NCI-H2227 treated with DMSO at 0.1 percent for 48 hours (cell line): ENCODE measurements around the gene NPC2.

Source experiments
- DNase-seq: peaks from one replicate; lab custom pipeline; 2025; lab: John Stamatoyannopoulos, UW

NPC2 gene

DNA sequence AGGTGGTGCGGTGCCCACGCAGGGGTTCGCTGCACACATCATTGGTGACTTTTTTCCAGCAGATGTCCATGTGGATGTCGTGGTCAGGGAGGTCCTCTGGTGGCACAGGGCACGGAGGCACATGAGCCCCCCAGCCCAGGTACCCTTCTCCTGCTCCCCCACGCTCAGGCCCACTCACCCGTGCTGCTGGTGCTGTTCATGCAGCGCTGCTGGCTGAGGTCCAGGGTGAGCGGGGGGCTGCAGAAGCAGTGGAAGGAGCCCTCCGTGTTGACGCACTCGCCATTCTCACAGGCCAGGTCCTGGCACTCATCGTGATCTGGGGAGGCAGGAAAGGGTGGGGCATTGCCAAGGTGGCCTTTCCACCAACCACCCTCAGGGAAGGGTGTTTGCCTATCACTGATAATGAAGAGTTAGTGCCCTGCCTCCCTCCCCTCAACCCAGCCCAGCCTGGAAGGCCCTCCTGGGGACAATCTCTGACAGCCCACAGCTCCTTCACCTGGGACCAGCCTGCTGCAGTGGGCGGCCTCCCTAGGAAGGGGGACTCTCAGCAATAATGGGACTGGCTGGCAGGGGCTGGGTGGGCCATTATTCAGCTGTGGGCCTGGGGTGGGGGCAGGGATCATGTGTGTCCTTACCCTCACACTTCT, 10.3 kb upstream of the NPC2 start:
- no peak for DNase-seq

DNA sequence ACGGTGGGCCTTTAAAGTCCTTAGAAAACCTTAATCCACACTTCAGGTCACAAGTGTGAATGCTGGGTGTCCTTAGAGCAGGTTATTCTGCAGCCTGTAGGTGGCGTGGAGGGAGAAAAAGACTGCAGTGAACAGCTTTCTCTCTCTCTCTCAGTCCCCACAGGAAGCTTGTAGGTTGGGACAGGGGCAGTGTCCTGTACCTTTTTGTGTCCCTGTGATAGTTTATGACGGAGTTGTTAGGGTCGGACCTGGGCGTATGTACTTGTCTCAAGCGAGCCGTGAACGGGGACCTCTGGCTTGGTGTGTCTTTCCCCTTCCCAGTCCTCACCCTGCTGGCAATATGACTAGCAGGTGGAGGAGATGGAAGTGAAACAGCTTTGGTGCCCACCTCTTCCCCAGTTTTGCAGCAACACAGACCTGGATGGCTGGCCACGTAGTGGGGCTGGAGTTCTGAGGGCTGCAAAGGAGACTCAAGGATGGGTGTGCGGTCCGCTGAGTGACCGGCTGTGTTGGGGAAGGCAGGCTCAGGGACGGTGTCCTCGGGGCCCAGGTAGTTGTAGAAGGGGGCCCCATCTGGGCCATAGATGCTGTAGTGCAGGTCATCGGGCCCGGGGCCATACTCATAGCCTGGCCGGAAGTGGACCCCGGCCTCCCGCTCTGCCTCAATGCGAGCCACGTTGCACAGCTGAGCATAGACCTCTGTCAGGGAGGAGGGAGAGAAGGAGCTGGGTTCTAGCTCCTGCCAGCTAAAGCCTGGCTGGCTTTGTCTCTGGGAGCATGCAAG, 9.3 kb upstream of the NPC2 start:
- DNase-seq: peak; percentile 11

DNA sequence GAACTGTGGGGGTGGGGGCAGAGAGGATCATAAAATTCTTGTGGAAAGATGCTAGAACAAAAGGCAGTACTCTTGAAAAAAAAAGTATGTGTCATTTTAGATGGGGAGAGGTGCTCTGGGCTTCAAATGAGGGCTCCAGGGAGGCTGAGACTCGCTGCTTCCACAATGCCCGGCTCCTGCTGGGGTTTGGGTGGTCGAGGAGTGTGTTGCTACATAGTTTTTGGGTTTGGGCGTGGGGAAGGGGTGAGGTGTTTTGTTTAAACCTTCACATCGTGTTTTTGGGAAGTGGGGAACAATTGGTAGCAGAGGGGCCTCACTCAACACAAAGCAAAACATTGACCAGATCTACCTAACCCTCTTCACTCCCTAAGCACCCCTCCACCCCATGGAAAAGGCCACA, 8.6 kb upstream of the NPC2 start:
- DNase-seq: no peak

DNA sequence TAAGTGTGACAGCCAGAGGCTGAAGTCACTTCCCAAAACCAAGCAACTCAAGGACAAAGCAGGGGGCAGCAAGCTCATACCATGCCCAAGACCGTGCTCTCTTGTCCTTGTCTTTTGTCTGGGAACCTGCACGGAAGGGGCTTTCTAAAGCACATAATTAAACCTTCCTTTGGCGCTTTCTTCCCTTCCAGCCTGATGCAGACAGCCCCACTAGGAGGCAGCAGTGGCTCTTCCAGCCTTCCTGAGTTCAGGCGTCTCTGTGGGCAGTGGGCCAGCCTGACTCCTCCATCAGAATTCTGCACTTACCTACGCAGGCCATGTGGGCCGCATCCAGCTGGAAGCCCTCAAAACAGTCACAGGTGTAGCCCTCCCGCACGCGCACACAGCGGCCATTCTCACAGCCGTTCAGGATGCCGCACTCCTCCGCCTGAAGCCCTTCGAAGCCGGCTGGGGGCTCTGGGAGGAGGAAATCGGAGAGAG, 8.1 kb upstream of the NPC2 start:
- DNase-seq: peak; percentile 76

DNA sequence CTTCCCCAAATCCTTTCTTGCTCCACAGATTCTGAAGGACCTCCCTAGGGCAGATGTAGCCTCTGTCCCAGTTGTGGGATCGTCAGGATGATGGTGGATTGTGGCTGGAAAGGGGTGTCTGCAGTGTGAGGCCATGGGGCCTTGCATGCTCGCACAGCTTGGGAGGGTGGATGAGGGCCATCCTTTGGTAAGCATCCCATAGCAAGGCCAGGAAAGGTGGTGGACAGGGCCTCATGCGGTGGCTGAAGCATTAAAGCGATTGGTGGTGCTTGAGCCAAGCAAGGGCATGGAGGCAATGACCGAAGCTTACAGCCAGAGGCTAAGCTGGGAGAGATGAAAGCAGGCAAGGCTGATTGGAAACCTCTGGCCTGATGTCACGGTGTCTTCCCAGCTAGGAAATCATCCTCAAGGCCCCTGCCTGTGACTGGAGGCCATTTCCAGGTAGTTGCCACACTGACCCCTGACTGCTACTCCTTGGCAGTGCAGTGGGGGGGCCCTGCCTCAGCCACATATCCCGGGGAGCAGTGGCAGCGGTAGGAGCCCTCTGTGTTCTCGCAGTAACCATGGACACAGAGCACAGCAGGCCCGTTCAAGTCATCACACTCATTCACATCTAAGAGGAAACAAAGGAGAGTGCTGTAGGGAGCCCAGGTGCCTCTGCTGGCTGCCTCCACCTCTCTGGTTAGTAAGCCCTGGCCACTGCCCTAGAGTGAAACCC, 7.5 kb upstream of the NPC2 start:
- DNase-seq: no peak

DNA sequence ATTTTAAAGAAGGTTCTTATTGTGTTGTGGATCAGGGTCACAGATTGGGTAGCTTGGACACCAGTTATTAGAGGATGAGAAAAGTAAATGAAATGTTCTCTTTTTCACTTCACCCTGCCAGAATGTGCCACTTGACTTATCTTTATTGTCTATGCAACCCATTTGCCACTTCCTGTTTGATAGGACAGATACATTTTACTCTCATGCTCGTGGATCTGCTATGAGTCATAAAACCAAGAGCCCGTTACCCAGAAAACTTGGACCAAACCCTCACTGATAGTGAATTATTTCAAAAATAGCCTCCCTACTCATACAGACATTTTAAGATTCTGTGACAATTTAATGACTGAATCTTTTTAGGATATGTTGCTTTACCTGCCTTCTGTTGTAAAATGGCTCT, 2.3 kb upstream of the NPC2 start:
- no peak for DNase-seq

DNA sequence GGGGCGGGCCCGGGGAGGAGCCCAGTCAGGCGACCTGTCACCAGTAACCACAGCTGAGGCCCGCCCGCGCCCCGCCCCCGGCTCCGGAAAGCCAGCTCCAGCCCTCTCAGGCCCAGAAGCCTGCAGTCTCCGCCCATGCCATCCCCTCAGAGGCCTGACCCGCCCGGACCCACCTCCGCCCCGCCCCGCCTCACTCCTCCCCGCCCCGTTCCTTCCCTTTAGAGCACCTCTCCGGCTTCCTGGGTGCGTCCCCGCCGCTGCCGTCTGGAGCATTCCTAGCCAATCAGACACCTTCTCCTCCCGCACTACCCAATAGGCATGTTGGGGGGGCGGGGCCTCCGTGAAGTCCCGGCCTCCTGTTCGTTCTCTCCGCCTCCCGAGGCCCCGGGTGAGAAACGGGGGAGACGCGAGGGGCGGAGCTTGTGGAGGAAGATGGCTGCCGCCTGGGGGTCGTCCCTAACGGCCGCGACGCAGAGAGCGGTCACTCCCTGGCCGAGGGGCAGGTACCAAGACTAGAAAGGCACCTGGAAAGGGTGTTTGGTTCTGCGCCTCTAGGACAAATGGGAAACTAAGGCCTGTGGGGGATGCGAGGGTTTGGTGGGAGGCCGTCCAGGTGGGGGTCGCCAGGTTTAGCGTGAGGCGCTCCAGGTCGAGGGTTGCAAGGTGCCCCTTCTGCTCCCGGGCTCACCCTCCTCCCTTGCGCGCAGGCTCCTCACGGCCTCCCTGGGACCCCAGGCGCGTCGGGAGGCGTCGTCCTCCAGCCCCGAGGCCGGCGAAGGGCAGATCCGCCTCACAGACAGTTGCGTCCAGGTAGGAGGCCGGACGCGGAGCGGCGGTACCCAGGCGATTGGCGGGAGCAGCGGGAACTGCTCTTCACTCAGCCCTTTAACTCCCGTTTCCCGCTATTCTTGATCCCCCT, 497 bp upstream of the NPC2 start, which contains the start of gene ISCA2:
Gene ISCA2 (plus strand): TSS at position 423 of the 919 bp plus-strand sequence. CDS start 10 bp downstream, at position 433.
- DNase-seq: peak; percentile 98

DNA sequence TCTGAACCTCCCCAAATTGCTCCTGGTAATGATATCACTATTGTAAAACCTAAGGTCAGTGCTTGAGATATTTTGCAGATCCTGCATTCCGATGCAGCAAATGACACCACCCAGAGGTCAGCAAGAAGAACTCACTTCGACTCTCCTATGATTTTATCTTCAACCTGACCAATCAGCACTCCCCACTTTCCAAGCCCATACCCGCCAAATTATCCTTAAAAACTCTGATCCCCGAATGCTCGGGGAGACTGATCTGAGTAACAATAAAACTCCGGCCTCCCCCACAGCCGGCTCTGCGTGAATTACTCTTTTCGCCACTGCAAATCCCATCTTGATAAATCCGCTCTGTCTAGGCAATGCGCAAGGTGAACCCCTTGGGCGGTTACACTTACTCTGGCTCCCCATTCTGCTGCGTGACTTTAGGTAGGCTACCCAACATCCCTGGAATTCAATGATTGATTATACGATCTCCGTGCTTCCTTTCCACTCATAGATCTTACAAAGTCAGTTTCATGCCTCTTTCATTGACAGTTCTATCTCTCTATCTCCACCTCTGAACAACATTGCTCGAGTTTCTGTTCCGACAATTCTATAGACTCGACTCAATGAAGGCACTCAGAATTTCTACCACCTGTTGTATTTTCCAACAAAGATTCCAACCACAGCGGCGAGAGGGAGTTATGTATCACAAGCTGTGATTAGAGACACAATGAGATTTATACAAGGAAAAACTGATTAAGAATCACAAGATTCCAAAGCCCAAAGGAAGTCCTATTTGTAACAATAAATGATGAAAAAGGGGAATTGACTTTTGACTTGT, 939 bp downstream of the NPC2 start:
- no peak for DNase-seq

DNA sequence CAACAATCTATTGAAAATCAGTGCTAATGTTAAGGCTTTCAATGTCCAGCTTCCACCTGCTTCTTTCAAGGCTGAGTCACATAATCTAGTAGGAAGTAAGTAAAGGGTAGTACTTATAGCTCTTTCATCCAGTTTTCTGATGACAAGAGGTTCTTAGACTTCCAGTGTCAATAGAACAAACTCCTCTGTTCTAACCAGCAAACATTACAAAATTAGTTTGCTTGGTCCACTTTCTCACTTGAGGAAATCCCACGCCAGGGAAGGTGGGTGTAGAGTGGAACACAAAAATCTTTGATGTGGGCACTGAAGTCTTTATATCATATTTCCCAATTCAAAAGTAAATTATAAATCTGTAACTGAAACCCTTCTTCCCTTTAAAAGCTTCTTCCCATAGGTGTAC, 2.6 kb downstream of the NPC2 start:
- DNase-seq: no peak

DNA sequence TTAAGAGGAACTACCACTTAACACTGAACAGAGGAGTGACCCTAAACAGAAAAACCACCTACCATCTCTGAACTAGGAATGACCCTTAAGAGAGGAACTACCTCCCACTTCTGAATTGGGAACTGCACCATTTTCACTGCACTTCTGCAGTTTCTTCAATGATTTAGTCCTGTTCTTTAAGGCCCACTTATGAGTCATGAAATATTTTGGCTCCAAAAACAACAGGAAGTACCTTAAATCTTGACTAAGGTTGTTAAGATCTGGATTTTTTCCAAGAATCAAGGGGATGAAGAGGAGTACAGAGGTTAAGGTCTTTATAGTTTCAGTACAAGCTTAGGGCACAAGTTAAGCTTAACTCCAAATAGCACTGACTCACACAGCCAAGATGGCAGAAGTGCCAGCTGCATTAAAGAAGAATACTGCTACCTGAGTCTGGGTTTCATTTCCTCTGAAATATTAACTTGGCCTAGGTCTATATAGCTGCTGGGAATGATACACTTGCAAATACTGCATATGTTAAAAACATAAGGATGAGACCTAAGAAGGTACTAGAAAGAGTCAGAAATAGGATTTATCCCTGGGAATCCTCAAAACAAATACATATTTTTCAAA, 4.2 kb downstream of the NPC2 start:
- DNase-seq: no peak

DNA sequence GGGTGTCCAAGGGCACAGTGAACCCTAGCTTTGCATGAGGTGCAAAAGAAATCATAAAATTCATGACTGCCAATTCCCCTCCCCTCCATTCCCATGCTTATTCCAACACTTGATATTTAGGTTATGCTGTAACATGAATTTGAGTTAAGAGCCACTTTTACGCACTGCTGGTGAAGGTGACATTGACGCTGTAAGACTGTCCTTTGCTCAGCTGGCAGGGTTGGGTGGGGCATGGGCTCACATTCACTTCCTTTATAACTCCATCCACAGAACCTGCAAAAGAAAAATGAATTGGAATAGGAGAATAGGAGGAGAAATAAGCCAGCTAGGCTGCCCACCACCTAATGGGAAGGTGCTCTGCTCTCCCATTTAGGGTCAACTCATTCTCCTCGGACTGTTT, 6.9 kb downstream of the NPC2 start:
- DNase-seq: no peak

DNA sequence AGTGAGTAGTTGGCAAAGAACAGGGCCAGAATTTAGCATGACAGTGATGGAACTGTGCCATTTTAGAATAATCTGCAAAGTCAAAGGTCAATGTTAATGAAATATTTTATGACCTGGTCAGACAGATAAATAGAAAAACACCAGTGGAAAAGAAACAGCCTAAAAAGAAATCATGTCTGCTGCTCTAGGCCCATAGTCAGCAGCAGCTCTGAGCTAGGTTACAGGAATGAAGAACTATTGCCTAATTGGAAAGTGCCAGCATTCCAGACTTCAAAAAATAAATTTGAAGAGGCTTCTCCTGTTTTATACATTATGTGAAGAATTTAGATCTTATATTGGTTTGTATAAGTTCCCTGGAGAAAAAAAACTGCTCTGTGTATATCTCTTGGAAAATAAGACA, 9.8 kb downstream of the NPC2 start:
- DNase-seq: no peak

DNA sequence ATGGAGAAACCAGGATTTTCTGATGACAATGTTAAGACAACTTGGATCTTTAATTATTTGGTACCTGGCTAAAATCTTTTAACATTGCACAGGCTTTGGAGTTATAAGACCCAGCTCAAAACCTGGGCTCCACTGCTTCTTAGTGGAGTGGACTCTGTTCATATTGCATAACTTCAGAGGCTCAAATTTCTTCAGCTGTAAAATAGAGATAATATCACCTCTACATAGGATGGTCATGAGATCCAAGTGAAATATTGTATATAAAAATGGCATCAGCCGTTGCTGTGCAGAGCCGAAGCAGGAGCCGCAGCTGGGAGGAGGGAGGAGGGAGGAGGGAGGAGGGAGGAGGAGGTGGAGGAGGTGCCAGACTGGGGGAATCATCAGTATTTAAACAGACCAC, 10.5 kb downstream of the NPC2 start:
- DNase-seq: no peak

DNA sequence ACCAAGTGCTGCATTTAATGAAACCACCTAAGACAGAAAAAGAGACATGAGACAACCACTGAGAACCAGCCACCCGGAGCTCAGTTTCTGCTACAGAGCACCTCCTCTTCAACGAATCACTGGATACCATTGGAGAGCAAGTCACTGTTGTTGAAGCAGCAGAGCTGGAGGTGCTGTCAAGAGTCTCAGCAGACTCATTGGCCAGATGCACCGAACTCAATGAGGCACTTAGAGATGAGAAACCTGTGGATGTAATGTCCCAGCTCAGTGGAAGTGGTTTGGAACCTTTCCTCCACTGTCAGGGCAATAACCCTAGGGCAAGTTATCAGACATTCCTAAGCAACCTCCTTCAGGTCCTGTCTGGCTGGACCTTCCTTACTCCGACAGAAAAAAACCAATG, 13.1 kb downstream of the NPC2 start:
- no peak for DNase-seq

DNA sequence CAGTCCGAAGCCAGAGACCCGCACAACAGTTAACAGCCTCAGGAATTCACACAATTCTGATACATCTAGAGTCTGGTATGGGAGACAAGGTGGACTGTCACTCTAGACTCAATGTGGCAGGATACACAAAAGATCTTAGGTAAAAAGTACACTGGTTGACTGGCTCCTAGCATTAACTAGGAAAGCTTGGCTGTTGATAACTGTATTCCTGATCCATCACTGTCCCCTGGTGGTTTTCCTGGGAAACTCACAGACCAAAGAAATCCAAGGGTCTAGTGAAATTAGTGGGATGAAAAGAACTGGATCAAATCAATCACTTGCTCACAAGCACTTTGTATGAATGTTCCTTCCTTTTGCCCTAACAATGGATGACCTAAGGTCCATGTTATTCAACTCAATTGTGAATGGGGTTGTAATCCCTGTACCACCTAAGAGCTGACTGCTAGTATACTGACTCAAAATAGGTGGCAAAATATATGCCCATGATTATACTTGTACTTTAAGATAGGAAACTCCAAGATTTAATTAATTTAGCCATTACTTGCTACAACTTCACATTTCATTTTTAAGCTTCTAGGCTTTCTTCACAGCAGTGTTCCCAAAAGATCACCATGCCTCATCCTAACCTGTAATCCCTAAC, 14.0 kb downstream of the NPC2 start:
- peak; percentile 65 for DNase-seq

DNA sequence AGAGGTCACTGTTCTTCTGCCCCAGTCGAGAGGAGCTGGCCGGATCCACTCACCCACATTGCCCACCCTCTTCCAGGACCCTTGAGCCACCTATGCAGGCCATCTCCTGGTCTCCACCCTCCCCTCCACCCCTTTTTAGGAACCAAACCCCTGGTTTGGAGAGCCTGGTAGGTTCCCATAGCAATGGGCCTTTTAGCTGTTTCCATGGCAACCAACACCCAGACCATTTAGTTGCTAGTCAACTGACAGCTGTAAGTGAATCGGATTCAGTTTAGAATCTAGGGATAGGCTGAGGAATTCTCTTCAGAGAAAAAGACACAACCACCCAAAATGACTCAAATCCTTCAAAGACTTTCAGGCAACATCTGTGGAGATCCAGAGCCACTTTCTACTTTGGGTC, 16.5 kb downstream of the NPC2 start:
- DNase-seq: peak; percentile 23

DNA sequence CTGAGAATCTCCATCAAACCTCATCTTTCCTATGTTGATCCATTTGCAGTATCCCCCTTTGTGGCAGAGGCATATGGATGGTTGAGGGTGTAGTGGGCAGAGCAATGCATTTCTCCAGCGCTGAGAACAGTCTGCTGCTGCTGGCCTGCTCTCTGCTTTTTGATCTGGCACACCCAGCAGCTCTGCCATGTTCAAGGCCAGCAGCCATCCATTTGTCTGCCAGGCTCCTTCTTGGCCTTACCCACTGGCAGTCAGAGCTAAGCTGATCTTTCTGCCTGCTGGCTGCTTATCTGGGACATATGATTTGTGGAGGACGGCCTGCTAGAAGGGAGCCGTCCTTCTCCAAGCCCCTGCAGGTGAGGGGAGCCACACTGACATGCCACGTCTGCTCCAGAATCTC, 17.0 kb downstream of the NPC2 start:
- no peak for DNase-seq

DNA sequence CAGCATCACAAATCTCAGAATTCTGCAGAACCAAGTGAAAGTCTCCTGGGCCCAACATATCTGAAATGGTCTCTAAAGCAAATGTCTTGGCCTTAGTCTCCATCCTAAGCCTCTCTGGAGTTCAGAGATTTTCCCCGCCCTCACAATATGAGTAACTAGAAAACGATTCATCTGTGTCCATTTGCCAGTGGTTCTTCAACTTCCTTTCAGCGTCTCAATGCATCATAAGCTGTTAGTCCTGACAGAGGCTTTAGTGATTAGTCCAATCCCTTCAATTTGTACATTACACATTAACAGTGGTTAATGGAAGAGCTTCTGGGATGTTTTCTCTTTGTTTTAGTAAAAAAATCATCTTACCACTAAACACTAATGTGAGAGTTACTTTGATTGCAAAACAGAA, 17.4 kb downstream of the NPC2 start:
- DNase-seq: no peak

DNA sequence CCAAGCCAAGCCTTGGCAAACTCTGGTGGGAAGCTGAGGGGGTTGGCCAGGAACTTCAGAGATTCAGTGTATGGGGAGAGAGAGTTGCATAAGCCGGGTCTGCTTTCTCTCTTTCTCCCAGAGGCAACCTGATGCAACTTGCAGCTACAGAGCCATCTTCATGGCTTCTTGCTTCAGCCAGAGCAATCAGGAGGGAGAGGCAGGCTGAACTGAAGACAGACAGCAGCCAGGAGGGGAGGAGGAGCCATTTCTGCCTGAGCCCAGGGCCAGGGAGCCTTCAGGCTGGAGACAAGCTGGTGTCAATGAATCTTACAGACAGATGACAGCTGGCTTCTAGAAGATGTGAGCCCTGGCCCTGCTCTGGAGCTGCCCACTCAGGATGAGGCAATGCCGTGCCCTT, 18.7 kb downstream of the NPC2 start:
- no peak for DNase-seq

DNA sequence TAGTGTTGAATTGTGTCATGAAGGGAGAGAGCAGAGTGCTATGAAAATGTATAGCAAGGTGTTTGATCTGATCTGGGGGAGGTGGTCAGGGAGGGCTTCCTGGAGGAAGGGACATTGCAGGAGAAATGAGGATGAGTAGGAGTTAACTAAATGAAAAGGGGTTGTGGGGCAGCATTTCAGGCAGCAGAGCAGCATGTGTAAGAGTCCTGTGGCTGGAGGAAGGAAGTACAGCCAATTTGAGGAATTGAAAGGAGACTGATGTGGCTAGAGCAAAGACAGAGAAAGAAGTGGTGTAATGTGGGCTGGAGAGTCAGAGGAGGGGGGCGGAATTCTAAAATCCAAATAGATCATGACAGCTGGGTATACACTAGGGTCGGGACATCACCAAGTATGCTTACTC, 20.5 kb downstream of the NPC2 start:
- no peak for DNase-seq
